Tongue (tissue), 2 donors: ENCODE measurements around the gene B4GALT1. TPM values are rescaled to one million over a fixed set of nuclear protein-coding genes. Genes with fewer than 3 reads are reported as not detected.
A peak's percentile ranks its signal among the peaks of the same experiment; 100 is the strongest.

Experiments used
- DNase-seq: peaks from one replicate; pipeline ENCODE4 v3.0.0-alpha.2; 2015
- total RNA-seq: library from RNA; depleted of rRNA; stranded (reverse); fragments of >200 nt; gene quantifications from one replicate; pipeline ENCODE4 v1.2.3, GENCODE V29; 2014

The B4GALT1 gene
- total RNA-seq, 1 donor from 2014 or later: 30.1 TPM

GRCh38 chr9:33123407-33124031, 43.6 kb downstream of the B4GALT1 start:
- no peak for DNase-seq

- DNase-seq: no peak
Observed at GRCh38 chr9:33120620-33121019, 46.5 kb downstream of the B4GALT1 start.

GRCh38 chr9:33117796-33118195, 49.3 kb downstream of the B4GALT1 start:
- no peak for DNase-seq

GRCh38 chr9:33117306-33117705, 49.8 kb downstream of the B4GALT1 start:
- no peak for DNase-seq

DNA sequence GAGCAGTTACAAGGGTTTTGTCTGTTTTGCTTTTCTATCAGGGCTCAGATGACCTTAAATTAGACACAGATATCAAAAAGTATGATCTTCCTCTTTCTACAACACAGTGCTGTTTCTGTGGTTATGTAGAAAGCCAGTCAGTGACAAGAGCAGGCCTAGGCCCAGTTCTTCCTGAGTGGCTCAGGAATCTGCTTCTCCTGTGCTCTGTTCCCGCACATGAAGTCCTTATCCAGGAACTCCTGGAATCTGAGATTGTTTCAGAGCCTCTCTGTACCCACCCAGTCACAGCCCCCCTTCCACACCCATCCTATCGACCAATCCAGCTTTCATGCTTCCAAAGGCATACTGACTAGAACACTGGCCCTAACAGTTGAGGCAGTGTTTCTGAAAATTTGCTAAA, 50.3 kb downstream of the B4GALT1 start:
- no peak for DNase-seq

DNA sequence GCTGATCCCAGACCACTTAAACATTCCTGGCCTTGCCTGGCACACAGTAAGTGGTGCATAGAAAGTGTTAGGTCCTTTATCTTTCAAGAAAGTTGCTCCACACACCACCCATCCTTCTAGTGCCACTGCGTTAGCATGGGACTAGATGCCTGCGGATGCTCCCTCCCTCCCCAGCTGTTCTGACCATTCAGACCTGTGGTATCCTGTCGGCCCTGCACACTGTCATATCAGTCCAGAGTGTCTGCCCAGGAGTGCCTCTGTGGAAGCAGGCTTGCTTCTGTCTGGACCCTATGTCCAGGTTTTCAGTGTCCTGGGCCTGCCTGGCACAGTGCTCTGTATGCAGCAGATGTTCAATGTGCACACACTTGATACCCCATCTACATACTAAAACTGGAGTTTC, 52.4 kb downstream of the B4GALT1 start:
- DNase-seq: no peak

GRCh38 chr9:33113799-33114547, 53.2 kb downstream of the B4GALT1 start:
- DNase-seq: no peak

DNA sequence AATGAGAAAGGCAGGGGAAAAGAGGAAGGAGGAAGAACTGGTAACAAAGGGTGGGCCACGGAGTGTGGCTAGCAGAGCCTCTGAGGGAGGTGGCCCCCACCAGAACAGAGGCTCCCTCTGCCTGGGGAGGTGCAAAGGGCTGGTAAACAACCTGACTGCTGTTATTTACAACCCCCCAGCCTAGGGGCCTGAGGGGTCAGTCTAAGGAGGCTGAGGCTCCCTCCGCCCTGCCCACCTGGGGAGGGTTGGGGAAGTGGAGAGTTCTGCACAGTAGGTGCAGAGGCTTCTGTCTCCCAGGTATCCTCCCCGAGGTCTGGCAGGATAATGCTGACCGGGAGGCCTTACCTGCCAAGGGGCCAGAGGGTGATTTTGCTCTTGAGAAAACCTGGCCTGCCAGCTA, 55.0 kb downstream of the B4GALT1 start:
- no peak for DNase-seq

- DNase-seq: no peak
Observed at GRCh38 chr9:33111631-33112030, 55.5 kb downstream of the B4GALT1 start.

DNA sequence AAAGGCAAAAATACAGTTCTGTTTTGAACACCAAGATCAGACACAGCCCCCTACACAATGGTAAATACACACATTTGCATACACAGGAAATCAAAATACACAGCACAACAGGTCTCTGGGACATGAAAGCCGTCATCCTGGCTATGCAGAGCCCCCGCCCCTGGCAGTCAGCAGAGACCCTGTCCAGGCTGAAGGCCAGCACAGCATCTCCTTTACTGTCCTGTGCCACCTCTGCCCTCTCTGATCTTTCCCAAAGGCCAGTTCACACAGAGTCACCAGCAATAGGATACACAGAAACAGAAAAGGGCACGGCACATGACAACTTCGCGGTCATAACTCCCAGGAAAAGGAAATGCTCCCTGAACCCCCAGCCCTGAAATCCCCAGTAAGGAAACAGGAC, 56.5 kb downstream of the B4GALT1 start:
- DNase-seq: no peak

DNA sequence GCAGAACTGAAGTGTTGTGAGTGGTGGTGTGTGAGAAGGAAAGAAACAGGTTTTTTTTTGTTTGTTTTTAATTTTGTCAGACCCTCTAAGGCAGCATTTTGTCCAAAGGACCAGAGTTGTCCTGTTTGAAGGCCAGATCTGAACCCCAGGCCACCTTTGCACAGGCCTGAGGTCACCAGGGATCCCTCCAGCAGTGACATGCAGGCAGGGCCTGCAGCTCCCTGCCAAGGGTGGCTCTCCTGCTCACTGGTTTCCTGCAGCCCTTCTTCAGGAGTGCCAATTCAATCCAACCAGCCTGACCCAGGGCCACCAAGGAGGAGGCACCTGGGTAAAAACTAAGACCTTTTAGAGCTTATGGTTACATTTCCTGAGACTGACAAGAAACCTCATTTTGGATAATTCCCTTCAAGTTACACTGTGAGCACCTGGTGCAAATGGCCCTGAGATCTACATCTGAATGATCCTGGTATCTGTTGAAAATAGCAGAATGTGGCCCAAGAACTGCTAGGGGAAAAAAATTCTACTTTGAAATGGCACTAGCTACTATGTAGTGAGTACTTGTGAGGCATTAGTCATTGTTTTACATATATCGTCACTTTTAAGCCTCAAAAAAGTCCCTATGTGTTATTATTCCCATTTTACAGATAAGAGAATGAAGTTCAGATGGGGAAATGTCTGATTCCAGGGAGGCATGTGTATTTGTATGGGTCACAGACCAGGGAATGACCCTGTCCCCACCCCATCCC, 57.1 kb downstream of the B4GALT1 start:
- no peak for DNase-seq

DNA sequence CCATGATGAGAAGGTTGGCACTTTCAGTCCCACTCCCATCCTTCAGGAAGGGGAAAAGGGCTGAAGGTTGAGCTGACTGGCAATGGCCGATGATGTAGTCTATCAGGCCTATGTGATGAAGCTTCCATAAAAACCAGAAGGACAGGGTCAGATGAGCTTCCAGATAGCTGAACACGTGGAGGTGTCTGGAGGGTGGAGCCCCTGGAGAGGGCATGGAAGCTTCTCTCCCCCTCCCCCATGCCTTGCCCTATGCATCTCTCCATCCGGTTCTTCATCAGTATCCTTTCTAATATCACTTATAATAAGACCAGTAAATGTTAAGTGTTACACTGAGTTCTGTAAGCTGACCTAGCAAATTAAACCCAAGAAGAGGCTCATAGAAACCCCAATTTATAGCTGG, 58.0 kb downstream of the B4GALT1 start:
- DNase-seq: no peak

DNA sequence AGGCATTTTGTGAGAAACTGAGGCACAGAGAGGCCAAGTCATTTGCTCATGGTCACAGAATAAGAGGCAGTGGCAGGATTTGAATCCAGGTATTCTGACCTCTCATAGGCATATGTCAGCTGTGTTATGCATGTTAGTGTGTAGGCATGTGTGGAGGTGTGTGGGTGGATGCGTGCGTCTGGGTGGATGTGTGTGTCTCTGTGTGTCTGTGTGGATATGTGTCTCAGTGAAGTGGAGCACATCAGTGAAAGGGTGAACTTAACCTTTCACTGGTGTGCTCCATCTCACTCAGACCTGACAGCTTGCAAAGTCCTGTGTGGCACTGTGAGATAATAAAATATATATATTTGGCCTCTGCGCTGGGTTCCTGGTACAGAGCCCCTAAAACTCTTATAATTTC, 58.7 kb downstream of the B4GALT1 start:
- no peak for DNase-seq

- DNase-seq: no peak
Observed at GRCh38 chr9:33107762-33108161, 59.4 kb downstream of the B4GALT1 start.

DNA sequence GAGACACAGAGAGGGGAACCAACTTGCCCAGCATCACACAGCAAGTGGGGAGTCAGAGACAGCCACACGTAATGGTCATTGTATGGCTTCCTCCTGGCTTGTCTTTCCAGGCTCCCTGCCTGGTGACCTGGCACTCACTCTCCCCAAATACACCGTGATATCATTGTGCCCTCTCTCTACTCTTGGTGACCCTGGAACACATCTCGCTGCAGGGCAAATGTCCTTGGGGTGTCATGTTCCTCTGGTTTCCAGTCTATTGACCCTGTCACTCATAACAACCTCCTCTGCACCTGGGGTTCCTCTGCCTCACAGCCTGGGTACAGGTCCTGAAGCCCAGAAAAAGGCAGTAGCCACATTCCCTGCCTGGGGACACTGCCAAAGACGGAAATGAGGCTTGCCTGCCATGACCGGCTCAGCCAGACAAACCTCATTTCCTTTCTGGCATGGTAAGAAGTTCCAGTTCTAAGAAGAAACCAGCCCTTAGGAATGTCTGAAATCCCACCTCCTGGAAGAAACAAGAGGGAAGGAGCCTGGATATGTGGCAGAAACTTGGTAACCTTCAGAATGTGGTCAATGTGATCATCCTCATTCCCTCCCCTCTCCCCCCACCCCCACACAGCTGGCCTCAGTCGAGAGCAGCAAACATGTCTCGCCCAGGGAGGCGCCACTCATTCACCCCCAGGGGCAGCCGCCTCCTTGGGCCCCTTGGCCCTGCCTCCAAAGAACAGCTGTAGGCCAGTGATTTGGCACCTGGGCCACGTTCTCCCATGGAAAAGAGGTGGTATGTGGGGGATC, 60.1 kb downstream of the B4GALT1 start:
- DNase-seq: peak; percentile 65

GRCh38 chr9:33106372-33106771, 60.8 kb downstream of the B4GALT1 start:
- DNase-seq: no peak

DNA sequence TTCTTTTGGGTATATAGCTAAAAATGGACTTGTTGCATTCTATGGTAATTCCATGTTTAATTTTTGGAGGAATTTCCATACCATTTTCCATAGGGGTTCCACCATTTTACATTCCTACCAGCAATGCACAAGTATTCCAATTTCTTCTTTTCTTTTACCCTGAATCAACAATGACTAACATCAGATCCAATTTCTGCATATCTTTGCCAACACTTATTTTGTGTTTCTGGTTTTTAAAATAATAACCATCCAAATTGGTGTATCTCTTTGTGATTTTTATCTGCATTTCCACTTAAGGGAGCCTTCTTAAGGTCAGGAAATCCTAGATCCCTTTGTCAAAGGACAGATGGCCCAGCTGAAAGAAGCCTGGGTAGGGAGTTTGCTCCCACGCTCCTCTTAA, 61.2 kb downstream of the B4GALT1 start:
- DNase-seq: no peak

DNA sequence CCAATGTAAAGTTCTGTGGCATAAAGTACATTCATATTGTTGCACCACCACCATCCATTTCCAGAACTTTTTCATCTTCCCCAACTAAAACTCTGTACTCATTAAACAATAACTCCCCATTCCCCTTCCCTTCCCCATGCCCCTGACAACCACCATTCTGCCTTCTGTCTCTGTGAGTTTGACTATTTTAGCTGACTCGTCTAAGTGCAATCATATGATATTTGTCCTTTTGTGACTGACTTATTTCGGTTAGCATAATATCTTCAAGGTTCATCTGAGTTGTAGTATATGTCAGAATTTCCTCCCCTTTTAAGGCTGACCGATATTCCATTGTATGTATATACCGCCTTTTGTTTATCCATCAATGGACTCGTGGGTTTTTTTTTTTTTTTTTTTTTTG, 61.6 kb downstream of the B4GALT1 start:
- DNase-seq: no peak

- no peak for DNase-seq
Observed at GRCh38 chr9:33104401-33104800, 62.7 kb downstream of the B4GALT1 start.

DNA sequence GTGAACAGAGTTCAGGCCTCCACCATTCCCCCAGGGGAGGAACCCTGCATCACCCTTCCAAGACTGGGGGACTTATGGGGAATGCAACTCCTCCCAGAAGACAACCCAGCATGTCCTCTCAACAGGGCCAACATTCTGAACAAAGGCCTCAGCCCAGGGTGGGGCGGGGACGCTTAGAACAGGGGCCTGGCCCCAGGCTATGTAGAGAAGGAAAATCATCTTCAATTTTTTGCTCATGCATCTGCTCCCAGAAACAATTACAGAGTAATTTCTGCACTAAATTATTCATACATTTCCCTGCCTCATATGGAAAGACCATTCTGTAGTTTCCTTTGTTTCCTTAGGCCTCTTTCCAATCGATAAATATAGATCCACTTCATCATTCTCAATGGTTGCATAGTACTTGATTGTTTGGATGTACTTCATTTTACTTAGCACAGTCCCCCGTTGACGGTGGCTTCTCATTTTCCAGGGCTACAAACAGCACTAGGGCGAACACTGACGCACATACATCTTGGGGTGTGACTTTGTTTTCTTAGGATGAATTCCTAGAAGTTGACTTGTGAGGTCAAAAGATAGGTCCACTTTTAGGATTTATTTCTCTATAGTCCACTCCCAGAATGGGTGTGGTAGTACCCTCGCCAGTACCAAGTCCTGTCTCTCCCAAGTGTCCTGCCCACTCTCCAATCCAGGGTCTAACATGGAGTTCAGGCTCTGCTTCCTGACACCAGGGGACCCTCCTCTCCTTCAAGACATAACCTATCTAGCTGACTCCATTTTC, 63.4 kb downstream of the B4GALT1 start:
- DNase-seq: no peak

DNA sequence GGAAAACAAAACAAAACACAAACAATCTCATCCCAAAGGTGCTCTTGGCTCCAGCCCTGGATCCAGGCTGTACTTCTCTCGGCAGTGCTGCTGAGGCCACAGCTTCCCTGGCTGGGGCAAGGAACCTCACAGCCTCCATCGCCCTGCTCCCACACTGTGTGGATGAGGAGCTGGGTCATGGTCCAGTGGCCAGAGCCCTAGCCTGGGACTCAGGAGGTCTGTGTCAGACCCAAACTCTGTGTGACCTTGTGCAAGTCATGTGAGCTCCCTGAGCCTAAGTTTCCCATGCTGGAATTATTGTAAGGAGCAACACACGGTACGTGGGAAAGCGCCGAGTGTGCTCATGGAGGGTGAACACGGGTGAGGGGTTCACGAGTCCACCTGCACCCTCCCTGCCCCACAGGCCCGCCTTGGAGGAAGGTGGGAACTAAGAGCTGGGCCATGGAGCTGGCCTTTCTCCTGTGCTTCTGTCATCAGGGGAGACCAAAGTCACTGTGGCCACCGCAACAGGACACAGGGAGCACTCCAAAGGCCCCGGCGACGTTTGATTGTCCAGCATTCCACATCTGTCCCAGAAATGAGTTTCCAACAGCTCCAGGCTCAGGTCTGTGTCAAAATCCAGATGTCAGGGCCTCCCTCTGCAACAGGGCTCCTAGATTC, 64.5 kb downstream of the B4GALT1 start:
- no peak for DNase-seq
